GM21619 (cell line): Measurements from ENCODE around the gene SLC41A3.
A peak's percentile ranks its signal among the peaks of the same experiment; 100 is the strongest.
"Not testable (repeated sequence)": the region's sequence is repeated elsewhere in the genome, so short reads cannot be mapped to it uniquely, and the experiment has no call there.

Experiments used
- ATAC-seq: cut with Tn5 transposase; IDR thresholded peaks from one replicate; pipeline ENCODE4 v1.9.1; 2021; ENCODE audit not compliant: unreplicated experiment

Gene SLC41A3

GRCh38 chr3:126056681-126057500 is 27.0 kb downstream of the SLC41A3 start:
- ATAC-seq: no peak

- no peak for ATAC-seq
These were observed 27.8 kb downstream of the SLC41A3 start for GRCh38 chr3:126056088-126056487.

- no peak for ATAC-seq
These were observed 29.1 kb downstream of the SLC41A3 start for GRCh38 chr3:126054870-126055269.

GRCh38 chr3:126053949-126054569 is 29.9 kb downstream of the SLC41A3 start:
- ATAC-seq: no peak

- ATAC-seq: no peak
These were observed 30.4 kb downstream of the SLC41A3 start for GRCh38 chr3:126053513-126053912.

GRCh38 chr3:126052196-126053058 is 31.5 kb downstream of the SLC41A3 start:
- peak; percentile 69 for ATAC-seq

- ATAC-seq: no peak
These were observed 32.2 kb downstream of the SLC41A3 start for GRCh38 chr3:126051741-126052140.

GRCh38 chr3:126051234-126051633 is 32.7 kb downstream of the SLC41A3 start:
- no peak for ATAC-seq

- ATAC-seq: no peak
These were observed 33.3 kb downstream of the SLC41A3 start for GRCh38 chr3:126050626-126051025.

- no peak for ATAC-seq
These were observed 33.9 kb downstream of the SLC41A3 start for GRCh38 chr3:126050050-126050392.

- no peak for ATAC-seq
These were observed 34.5 kb downstream of the SLC41A3 start for GRCh38 chr3:126049289-126050049.

- ATAC-seq: no peak
These were observed 43.5 kb downstream of the SLC41A3 start for GRCh38 chr3:126040386-126040785.

GRCh38 chr3:126039870-126040269 is 44.1 kb downstream of the SLC41A3 start:
- no peak for ATAC-seq

- ATAC-seq: not testable (repeated sequence)
These were observed 45.1 kb downstream of the SLC41A3 start for GRCh38 chr3:126038791-126039190.

GRCh38 chr3:126036056-126036549 is 47.8 kb downstream of the SLC41A3 start:
- ATAC-seq: no peak

GRCh38 chr3:126035362-126036050 is 48.4 kb downstream of the SLC41A3 start:
- ATAC-seq: no peak

GRCh38 chr3:126034481-126035361 is 49.2 kb downstream of the SLC41A3 start:
- no peak for ATAC-seq

- ATAC-seq: no peak
These were observed 50.2 kb downstream of the SLC41A3 start for GRCh38 chr3:126033765-126034164.

- no peak for ATAC-seq
These were observed 50.7 kb downstream of the SLC41A3 start for GRCh38 chr3:126033051-126033745.
